K562 (cell line): Measurements from ENCODE around the gene CREB3L1. TPM values are rescaled to one million over a fixed set of nuclear protein-coding genes. Genes with fewer than 3 reads are reported as not detected.

ENCODE experiments used
- ATAC-seq: fragments of 200-7000 bp; cut with Tn5 transposase; 3 replicates; pipeline ENCODE4 v1.9.1; 2020; ENCODE audit warnings: moderate library complexity
- BruUV-seq: library from RNA; stranded (reverse); fragments of 400-500 nt; replicated peaks from 2 replicates; lab custom pipeline; 2021; lab: Mats Ljungman, UMichigan
- CTCF ChIA-PET: fragments of 300-600 bp; formaldehyde crosslinking; extraction: SDS; loops from one replicate; lab custom pipeline; 2021; ENCODE audit warnings: low intra/inter-chr PET ratio; lab: Yijun Ruan, JAX
- POLR2A ChIA-PET: fragments of 300-600, 350-650 bp; sonication (Branson Sonifier 250); formaldehyde crosslinking; extraction: SDS; loops from one replicate; lab custom pipeline; 2021; ENCODE audit warnings: antibody characterized with exemption, inconsistent platforms; lab: Yijun Ruan, JAX
- DNase-seq, 4 experiments: peaks; one replicate each; pipeline versions ENCODE4 v3.0.0 to v3.0.0-alpha.2; 2011 to 2018; ENCODE audit warnings: low spot score in 3 of 4, mixed read lengths in 3 of 4; ENCODE audit errors: extremely low read depth in 1 of 4
- FAIRE-seq: peaks from 2 replicates; lab custom pipeline; 2011; peaks lifted over from hg19 to GRCh38; lab: Jason Lieb, UNC
- H2AFZ ChIP-seq: 2 replicates; pipeline ENCODE4 v1.6.0; 2011; ENCODE audit warnings: low read depth, low read length, control low read depth, inconsistent platforms
- H3K27ac ChIP-seq: fragments of 200-600 bp; 3 replicates; pipeline ENCODE4 v1.8.0; 2011; ENCODE audit warnings: low read depth, mild to moderate bottlenecking, control low read depth, inconsistent platforms, low read length, moderate library complexity, mixed read lengths; ENCODE audit errors: extremely low read depth
- H3K27me3 ChIP-seq, 2 experiments: fragments of 300-600 bp in 1 of 2; 2 replicates in 1 of 2; 3 replicates in 1 of 2; pipeline versions ENCODE4 v1.6.0 to v1.8.0; 2011; ENCODE audit warnings: inconsistent platforms in 2 of 2, low read length in 2 of 2, mild to moderate bottlenecking in 1 of 2, mixed read lengths in 1 of 2, moderate library complexity in 1 of 2; ENCODE audit not compliant: control insufficient read depth in 2 of 2, insufficient read depth in 2 of 2
- H3K36me3 ChIP-seq: fragments of 300-600 bp; 3 replicates; pipeline ENCODE4 v1.8.0; 2011; ENCODE audit warnings: mild to moderate bottlenecking, low read length, inconsistent platforms; ENCODE audit not compliant: control insufficient read depth, insufficient read depth
- H3K4me1 ChIP-seq, 2 experiments: fragments of 200-600 bp in 1 of 2; replicated peaks in 1 of 2; 2 replicates in 1 of 2; 3 replicates in 1 of 2; pipeline versions ENCODE4 v1.5.1 to v1.8.0; 2011; ENCODE audit warnings: inconsistent platforms in 2 of 2, low read length in 2 of 2, mild to moderate bottlenecking in 1 of 2, mixed read lengths in 1 of 2, moderate library complexity in 1 of 2; ENCODE audit not compliant: control insufficient read depth in 2 of 2, insufficient read depth in 2 of 2
- H3K4me2 ChIP-seq: 2 replicates; pipeline ENCODE4 v1.6.1; 2011; ENCODE audit warnings: low read length, control low read depth, inconsistent platforms, mixed read lengths; ENCODE audit not compliant: insufficient read depth
- H3K4me3 ChIP-seq: fragments of 200-600 bp; sonication (generic), shearing (Covaris generic); 2 replicates; pipeline ENCODE4 v1.5.1; 2016; ENCODE audit warnings: control low read depth, inconsistent platforms
- H3K79me2 ChIP-seq: fragments of 200-600 bp; 3 replicates; pipeline ENCODE4 v1.8.0; 2011; ENCODE audit warnings: low read length, inconsistent platforms; ENCODE audit not compliant: control insufficient read depth, insufficient read depth
- H3K9ac ChIP-seq, 2 experiments: 2 replicates each; pipeline versions ENCODE4 v1.6.0 to v1.6.1; 2011; ENCODE audit warnings: low read depth in 2 of 2, low read length in 2 of 2, control low read depth in 1 of 2, inconsistent platforms in 1 of 2, mild to moderate bottlenecking in 1 of 2, mixed read lengths in 1 of 2; ENCODE audit not compliant: insufficient read depth in 1 of 2
- H3K9me1 ChIP-seq: one replicate; pipeline ENCODE4 v1.6.0; 2011; ENCODE audit warnings: inconsistent platforms, mild to moderate bottlenecking, low read length, moderate library complexity; ENCODE audit not compliant: control insufficient read depth, insufficient read depth
- H3K9me3 ChIP-seq: replicated peaks from 2 replicates; pipeline ENCODE4 v1.5.1; 2011; ENCODE audit warnings: low read depth, low read length, inconsistent platforms; ENCODE audit not compliant: control insufficient read depth, insufficient read depth
- H4K20me1 ChIP-seq: replicated peaks from 2 replicates; pipeline ENCODE4 v1.6.1; 2011; ENCODE audit warnings: low read length, inconsistent platforms, mixed read lengths; ENCODE audit not compliant: control insufficient read depth, insufficient read depth
- BHLHE40 ChIP-seq: IDR thresholded peaks from 2 replicates; pipeline ENCODE4 v1.6.1; 2011; ENCODE audit warnings: low read length, improper control_type of control experiment
- ZNF121 ChIP-seq: sonication (generic); formaldehyde crosslinking; conservative IDR thresholded peaks from 2 replicates; pipeline ENCODE4 v1.8.0; 2022; ENCODE audit warnings: missing genetic modification reagents
- WGBS: fragments of 100-300 bp; shearing (Covaris generic); methylation state at CpG from one replicate; pipeline ENCODE4 v1.1.6; 2016; ENCODE audit warnings: low coverage, mixed read lengths; ENCODE audit not compliant: insufficient coverage; ENCODE audit errors: missing lambda C conversion rate; 5-methylcytosine and 5-hydroxymethylcytosine counted together
- in situ Hi-C: fragments of 300-500 bp; cut with MboI; formaldehyde crosslinking; loops from 4 replicates; pipeline ENCODE4 v1.15.0; 2018; ENCODE audit warnings: inconsistent platforms, mixed read lengths
- intact Hi-C: fragments of 100-400 bp; cut with micrococcal nuclease; formaldehyde crosslinking; loops from 2 replicates; pipeline ENCODE4 v1.14.2; 2022
- polyA plus RNA-seq, 8 experiments: library from polyadenylated mRNA; depleted of rRNA in 4 of 8; stranded (reverse) in 5 of 8; unstranded in 3 of 8; fragments of >200 nt; fragmentation: Nextera tagmentation in 2 of 8; fragmentation: Illumina TruSeq in 1 of 8; extraction: Ambion mirVana in 2 of 8; extraction: Trizol in 1 of 8; gene quantifications; 2 replicates each; pipeline versions ENCODE4 v1.2.1 to v1.2.3, GENCODE V29; 2011 to 2014; ENCODE audit warnings: inconsistent platforms in 1 of 8, missing spikeins in 1 of 8
- total RNA-seq, 7 experiments: library from RNA; depleted of rRNA in 6 of 7; stranded (reverse); fragments of >200 nt in 6 of 7; fragmentation: Illumina TruSeq in 2 of 7; extraction: Trizol in 2 of 7; gene quantifications; 2 replicates each; pipeline versions ENCODE4 v1.2.1 to v1.2.3, GENCODE V29; 2011 to 2021; ENCODE audit warnings: low replicate concordance in 1 of 7
- TF ChIP-seq, protein P1 (sequence below): sonication (generic); formaldehyde crosslinking; IDR thresholded peaks from 2 replicates; pipeline ENCODE4 v1.8.1; 2023; ENCODE audit warnings: mild to moderate bottlenecking, missing genetic modification reagents

The CREB3L1 gene
- total and polyA plus RNA-seq, 9 of the 15 experiments (the other 6 are each of a cell fraction or from before 2014, with no cell fraction given) = 1.2 to 27.6 (median 3.7) TPM

DNA sequence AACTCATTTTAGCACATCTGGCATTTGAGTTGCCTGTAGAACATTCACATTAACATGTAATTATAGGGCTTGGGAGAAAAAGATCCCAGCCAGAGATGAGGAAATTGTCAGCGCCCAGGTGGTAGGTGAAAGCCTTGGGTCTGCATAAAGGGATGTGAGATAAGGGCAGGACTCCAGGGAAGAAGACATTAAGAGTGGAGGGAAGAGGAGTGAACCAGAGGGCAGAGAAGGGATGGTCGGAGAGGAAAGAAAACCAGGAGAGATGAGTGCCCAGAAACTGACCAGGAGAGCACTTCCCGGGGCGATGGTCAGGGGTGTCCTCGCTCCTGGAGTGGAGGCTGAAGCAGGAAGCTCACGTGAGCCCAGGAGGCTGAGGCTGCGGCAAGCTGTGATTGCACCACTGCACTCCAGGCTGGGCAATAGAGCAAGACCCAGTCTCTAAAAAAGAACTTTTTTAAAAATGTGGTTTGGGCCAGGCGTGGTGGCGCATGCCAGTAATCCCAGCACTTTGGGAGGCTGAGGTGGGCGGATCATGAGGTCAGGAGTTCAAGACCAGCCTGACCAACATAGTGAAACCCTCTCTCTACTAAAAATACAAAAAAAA lies 49.5 kb downstream of the CREB3L1 start:
- Histone ChIP-seq H3K79me2 (no peaks in the 10 kb centered on the region), H3K36me3 (no peaks in the 10 kb centered on the region), H3K9me3 (no peaks in the 10 kb centered on the region), H3K27ac (no peak overlapping the region), H3K4me2 (no peak overlapping the region), H4K20me1 (peaks cover 3% of the 10 kb centered on the region; the same call in 1 of the 2 replicates), H3K9ac (0 out of 4 replicates have a peak overlapping the region, but pooled peaks of 1 of the 2 experiments have one; percentile 29), H2AFZ (no peak overlapping the region), H3K27me3 (peaks cover 26 to 35% of the 10 kb centered on the region in 2 experiments; a peak in 4 of 5 replicates), H3K9me1 (no peaks in the 10 kb centered on the region), H3K4me1 (peaks cover 10 to 12% of the 10 kb centered on the region in 2 experiments; a peak in 3 of 5 replicates), H3K4me3 (no peak overlapping the region)
- FAIRE-seq = no peak
- no peak for ATAC-seq
- intact Hi-C loops (no loop called here), in situ Hi-C loops (no loop called here)
- ChIA-PET POLR2A (interaction anchor here (1.6 kb wide), 1 partner anchor 77 kb away, joined by 5 read pairs; no protein-coding TSS in a partner anchor), CTCF (no interaction called here)
- no peak for DNase-seq
- TF ChIP-seq ZNF121 (CRISPR knock-in tag) (peak; percentile 59), BHLHE40 (peak; percentile 49; the same call in 1 of the 2 replicates)
- TF ChIP-seq, protein P1, sequence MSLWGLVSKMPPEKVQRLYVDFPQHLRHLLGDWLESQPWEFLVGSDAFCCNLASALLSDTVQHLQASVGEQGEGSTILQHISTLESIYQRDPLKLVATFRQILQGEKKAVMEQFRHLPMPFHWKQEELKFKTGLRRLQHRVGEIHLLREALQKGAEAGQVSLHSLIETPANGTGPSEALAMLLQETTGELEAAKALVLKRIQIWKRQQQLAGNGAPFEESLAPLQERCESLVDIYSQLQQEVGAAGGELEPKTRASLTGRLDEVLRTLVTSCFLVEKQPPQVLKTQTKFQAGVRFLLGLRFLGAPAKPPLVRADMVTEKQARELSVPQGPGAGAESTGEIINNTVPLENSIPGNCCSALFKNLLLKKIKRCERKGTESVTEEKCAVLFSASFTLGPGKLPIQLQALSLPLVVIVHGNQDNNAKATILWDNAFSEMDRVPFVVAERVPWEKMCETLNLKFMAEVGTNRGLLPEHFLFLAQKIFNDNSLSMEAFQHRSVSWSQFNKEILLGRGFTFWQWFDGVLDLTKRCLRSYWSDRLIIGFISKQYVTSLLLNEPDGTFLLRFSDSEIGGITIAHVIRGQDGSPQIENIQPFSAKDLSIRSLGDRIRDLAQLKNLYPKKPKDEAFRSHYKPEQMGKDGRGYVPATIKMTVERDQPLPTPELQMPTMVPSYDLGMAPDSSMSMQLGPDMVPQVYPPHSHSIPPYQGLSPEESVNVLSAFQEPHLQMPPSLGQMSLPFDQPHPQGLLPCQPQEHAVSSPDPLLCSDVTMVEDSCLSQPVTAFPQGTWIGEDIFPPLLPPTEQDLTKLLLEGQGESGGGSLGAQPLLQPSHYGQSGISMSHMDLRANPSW (CRISPR knock-in tag) = no peak
- no TSS peak for BruUV-seq
- WGBS = 11% methylated on average over 10 of the region's 10 CpGs
